H1 (cell line): ENCODE measurements around the gene EML4. TPM values are rescaled to one million over a fixed set of nuclear protein-coding genes. Genes with fewer than 3 reads are reported as not detected.

Experiments used
- CTCF ChIA-PET: fragments of 300-600 bp; sonication (Branson Sonifier 250); formaldehyde crosslinking; loops from one replicate; lab custom pipeline; 2021; ENCODE audit not compliant: partially characterized antibody; lab: Charles Lee
- POLR2A ChIA-PET: fragments of 300-600 bp; sonication (Branson Sonifier 250); formaldehyde crosslinking; loops from one replicate; lab custom pipeline; 2021; ENCODE audit warnings: inconsistent platforms; ENCODE audit not compliant: partially characterized antibody; lab: Charles Lee
- DNase-seq, 2 experiments: peaks; one replicate each; pipeline versions ENCODE4 v3.0.0 to v3.0.0-alpha.2; 2010 to 2022; ENCODE audit warnings: low spot score in 2 of 2, low read depth in 1 of 2, mixed read lengths in 1 of 2
- FAIRE-seq: peaks from 2 replicates; lab custom pipeline; 2011; peaks lifted over from hg19 to GRCh38; lab: Jason Lieb, UNC
- H2AFZ ChIP-seq: 2 replicates; pipeline ENCODE4 v1.8.1; 2012; ENCODE audit warnings: low read length, inconsistent platforms
- H2AK5ac ChIP-seq: 2 replicates; pipeline ENCODE4 v1.6.1; 2013; ENCODE audit warnings: low read depth, low read length
- H2BK120ac ChIP-seq: replicated peaks from 2 replicates; pipeline ENCODE3; 2013; ENCODE audit warnings: low read depth, low read length, inconsistent platforms
- H2BK12ac ChIP-seq: 2 replicates; pipeline ENCODE4 v1.6.1; 2013; ENCODE audit warnings: low read depth, low read length
- H2BK15ac ChIP-seq: 2 replicates; pipeline ENCODE4 v1.6.1; 2013; ENCODE audit warnings: low read length
- H2BK20ac ChIP-seq: 2 replicates; pipeline ENCODE4 v1.6.1; 2013; ENCODE audit warnings: low read length
- H2BK5ac ChIP-seq: 2 replicates; pipeline ENCODE4 v1.6.1; 2013; ENCODE audit warnings: low read depth, low read length
- H3K14ac ChIP-seq: 2 replicates; pipeline ENCODE4 v1.6.1; 2013; ENCODE audit warnings: inconsistent platforms; ENCODE audit not compliant: insufficient read length
- H3K18ac ChIP-seq: 2 replicates; pipeline ENCODE4 v1.6.1; 2013; ENCODE audit warnings: low read length; ENCODE audit errors: extremely low read depth
- H3K23ac ChIP-seq: 2 replicates; pipeline ENCODE4 v1.6.1; 2013; ENCODE audit warnings: inconsistent platforms; ENCODE audit not compliant: insufficient read length
- H3K23me2 ChIP-seq: 2 replicates; pipeline ENCODE4 v1.6.1; 2013; ENCODE audit warnings: low read depth, low read length
- H3K27ac ChIP-seq: 2 replicates; pipeline ENCODE4 v1.6.1; 2011; ENCODE audit warnings: low read depth, low read length, inconsistent platforms
- H3K27me3 ChIP-seq, 4 experiments: replicated peaks in 1 of 4; 1 replicate in 1 of 4; 2 replicates in 3 of 4; pipeline versions ENCODE4 v1.6.1 to v1.8.1; 2011 to 2013; ENCODE audit warnings: low read length in 3 of 4, mild to moderate bottlenecking in 3 of 4, inconsistent platforms in 2 of 4, mixed read lengths in 2 of 4, moderate library complexity in 1 of 4; ENCODE audit not compliant: control insufficient read depth in 3 of 4, insufficient read depth in 3 of 4; ENCODE audit errors: extremely low read depth in 1 of 4
- H3K36me3 ChIP-seq, 4 experiments: 2 replicates each; pipeline versions ENCODE4 v1.6.1 to v1.8.1; 2011 to 2013; ENCODE audit warnings: mild to moderate bottlenecking in 4 of 4, low read length in 3 of 4, moderate library complexity in 2 of 4, control low read depth in 1 of 4, inconsistent platforms in 1 of 4; ENCODE audit not compliant: insufficient read depth in 4 of 4, control insufficient read depth in 2 of 4
- H3K4ac ChIP-seq: replicated peaks from 2 replicates; pipeline ENCODE3; 2013; ENCODE audit warnings: low read length, low read depth, mixed read lengths, inconsistent platforms; ENCODE audit not compliant: insufficient read length
- H3K4me1 ChIP-seq, 4 experiments: replicated peaks in 1 of 4; 1 replicate in 1 of 4; 2 replicates in 3 of 4; pipeline versions ENCODE4 v1.6.1 to v1.8.1; 2011 to 2013; ENCODE audit warnings: low read length in 3 of 4, inconsistent platforms in 2 of 4, mixed read lengths in 1 of 4; ENCODE audit not compliant: insufficient read depth in 4 of 4, control insufficient read depth in 3 of 4
- H3K4me2 ChIP-seq, 2 experiments: 2 replicates each; pipeline versions ENCODE4 v1.6.1 to v1.8.1; 2011 to 2013; ENCODE audit warnings: low read depth in 2 of 2, low read length in 2 of 2, control low read depth in 1 of 2, inconsistent platforms in 1 of 2, mild to moderate bottlenecking in 1 of 2; ENCODE audit not compliant: insufficient read depth in 1 of 2
- H3K4me3 ChIP-seq, 4 experiments: fragments of 200-600, 300-600 bp in 1 of 4; sonication (generic), shearing (Covaris generic), sonication (Bioruptor Twin) in 1 of 4; 2 replicates each; pipeline versions ENCODE4 v1.5.1 to v1.8.1; 2011 to 2016; ENCODE audit warnings: low read length in 4 of 4, low read depth in 3 of 4, control low read depth in 2 of 4, inconsistent platforms in 2 of 4, mild to moderate bottlenecking in 2 of 4, mixed read lengths in 1 of 4, moderate library complexity in 1 of 4; ENCODE audit not compliant: insufficient read depth in 2 of 4; ENCODE audit errors: extremely low read depth in 1 of 4
- H3K56ac ChIP-seq: replicated peaks from 2 replicates; pipeline ENCODE3; 2013; ENCODE audit warnings: low read depth, mild to moderate bottlenecking, mixed read lengths, low read length, inconsistent platforms; ENCODE audit not compliant: insufficient read length
- H3K79me1 ChIP-seq: 2 replicates; pipeline ENCODE4 v1.6.1; 2013; ENCODE audit warnings: low read depth, low read length, control low read depth
- H3K79me2 ChIP-seq, 2 experiments: 2 replicates each; pipeline versions ENCODE4 v1.6.1 to v1.8.1; 2012 to 2013; ENCODE audit warnings: low read length in 2 of 2, mild to moderate bottlenecking in 2 of 2, inconsistent platforms in 1 of 2; ENCODE audit not compliant: insufficient read depth in 2 of 2, control insufficient read depth in 1 of 2
- H3K9ac ChIP-seq, 4 experiments: replicated peaks in 1 of 4; 1 replicate in 1 of 4; 2 replicates in 3 of 4; pipeline versions ENCODE4 v1.6.1 to v1.8.1; 2011 to 2013; ENCODE audit warnings: low read depth in 3 of 4, low read length in 3 of 4, control low read depth in 2 of 4, mild to moderate bottlenecking in 2 of 4, moderate library complexity in 2 of 4, inconsistent platforms in 1 of 4; ENCODE audit errors: extremely low read depth in 1 of 4
- H3K9me3 ChIP-seq, 2 experiments: 2 replicates each; pipeline versions ENCODE4 v1.6.1 to v1.8.1; 2012 to 2013; ENCODE audit warnings: mild to moderate bottlenecking in 2 of 2, moderate library complexity in 2 of 2, control low read depth in 1 of 2, inconsistent platforms in 1 of 2, low read depth in 1 of 2, low read length in 1 of 2, mixed read lengths in 1 of 2; ENCODE audit not compliant: insufficient read depth in 2 of 2
- H4K20me1 ChIP-seq, 2 experiments: replicated peaks in 1 of 2; 2 replicates each; pipeline versions ENCODE3 to v1.8.1; 2011 to 2013; ENCODE audit warnings: inconsistent platforms in 2 of 2, low read length in 2 of 2, mild to moderate bottlenecking in 1 of 2; ENCODE audit not compliant: insufficient read depth in 2 of 2, control insufficient read depth in 1 of 2
- H4K5ac ChIP-seq: 2 replicates; pipeline ENCODE4 v1.6.1; 2013; ENCODE audit warnings: low read length, low read depth, mixed read lengths, inconsistent platforms; ENCODE audit not compliant: insufficient read length
- H4K8ac ChIP-seq: 2 replicates; pipeline ENCODE4 v1.8.0; 2013; ENCODE audit warnings: mild to moderate bottlenecking, moderate library complexity, low read length, inconsistent platforms; ENCODE audit not compliant: insufficient read depth; ENCODE audit errors: extremely low read depth
- H4K91ac ChIP-seq: replicated peaks from 2 replicates; pipeline ENCODE3; 2013; ENCODE audit warnings: low read length, mixed read lengths, inconsistent platforms; ENCODE audit not compliant: insufficient read length
- BCL11A ChIP-seq, 2 experiments: IDR thresholded peaks; one replicate each; pipeline ENCODE4 v1.6.1; 2011; ENCODE audit warnings: low read depth in 2 of 2, low read length in 2 of 2, mild to moderate bottlenecking in 2 of 2
- CHD1 ChIP-seq: IDR thresholded peaks from 2 replicates; pipeline ENCODE4 v1.6.1; 2012; ENCODE audit warnings: low read depth, low read length, improper control_type of control experiment
- CHD2 ChIP-seq: IDR thresholded peaks from 2 replicates; pipeline ENCODE4 v1.6.1; 2012; ENCODE audit warnings: low read length, improper control_type of control experiment
- GABPA ChIP-seq: IDR thresholded peaks from 2 replicates; pipeline ENCODE4 v1.6.1; 2011; ENCODE audit warnings: mild to moderate bottlenecking, low read length, moderate library complexity, borderline replicate concordance; ENCODE audit not compliant: insufficient read depth
- NRF1 ChIP-seq: IDR thresholded peaks from 2 replicates; pipeline ENCODE4 v1.6.1; 2011; ENCODE audit warnings: mild to moderate bottlenecking, low read depth, low read length, improper control_type of control experiment
- POU5F1 ChIP-seq: IDR thresholded peaks from 2 replicates; pipeline ENCODE4 v1.6.1; 2011; ENCODE audit warnings: low read depth, mild to moderate bottlenecking, low read length, moderate library complexity
- TAF1 ChIP-seq: IDR thresholded peaks from 2 replicates; pipeline ENCODE4 v1.6.1; 2011; ENCODE audit warnings: mild to moderate bottlenecking, low read depth, low read length
- WGBS, 2 experiments: shearing (Covaris generic) in 1 of 2; methylation state at CpG; one replicate each; pipeline versions ENCODE4 v1.1.6 to v1.1.7; 2013 to 2015; ENCODE audit warnings: low lambda C conversion rate in 2 of 2, mixed read lengths in 2 of 2, inconsistent platforms in 1 of 2, low coverage in 1 of 2, missing lambda C conversion rate in 1 of 2; ENCODE audit not compliant: insufficient replicate concordance in 2 of 2, insufficient coverage in 1 of 2, insufficient read length in 1 of 2; ENCODE audit errors: extremely low coverage in 1 of 2, missing lambda C conversion rate in 1 of 2; 5-methylcytosine and 5-hydroxymethylcytosine counted together
- polyA plus RNA-seq, 7 experiments: library from polyadenylated mRNA; depleted of rRNA in 3 of 7; stranded (reverse) in 5 of 7; unstranded in 2 of 7; fragments of >200 nt in 5 of 7; fragments of 200-250 nt in 2 of 7; gene quantifications; 1 replicate in 5 of 7; 2 replicates in 1 of 7; 4 replicates in 1 of 7; pipeline versions ENCODE4 v1.2.1 to v1.2.3, GENCODE V29; 2011 to 2013; ENCODE audit warnings: missing spikeins in 2 of 7, mixed read lengths in 2 of 7
- total RNA-seq: library from RNA; stranded (reverse); fragmentation: NEBNext Ultra II Directional; extraction: Animal tissue kit (Norgen Biotek cat#: 25700); gene quantifications from 2 replicates; pipeline ENCODE4 v1.2.1, GENCODE V29; 2021
- TF ChIP-seq, protein P1 (sequence below): IDR thresholded peaks from 2 replicates; pipeline ENCODE4 v1.6.1; 2012; ENCODE audit warnings: low read length, inconsistent platforms

Gene EML4
- total and polyA plus RNA-seq, 2 of the 8 experiments (the other 6 are each of a cell fraction or from before 2014, with no cell fraction given): 50.1 to 104 TPM

DNA sequence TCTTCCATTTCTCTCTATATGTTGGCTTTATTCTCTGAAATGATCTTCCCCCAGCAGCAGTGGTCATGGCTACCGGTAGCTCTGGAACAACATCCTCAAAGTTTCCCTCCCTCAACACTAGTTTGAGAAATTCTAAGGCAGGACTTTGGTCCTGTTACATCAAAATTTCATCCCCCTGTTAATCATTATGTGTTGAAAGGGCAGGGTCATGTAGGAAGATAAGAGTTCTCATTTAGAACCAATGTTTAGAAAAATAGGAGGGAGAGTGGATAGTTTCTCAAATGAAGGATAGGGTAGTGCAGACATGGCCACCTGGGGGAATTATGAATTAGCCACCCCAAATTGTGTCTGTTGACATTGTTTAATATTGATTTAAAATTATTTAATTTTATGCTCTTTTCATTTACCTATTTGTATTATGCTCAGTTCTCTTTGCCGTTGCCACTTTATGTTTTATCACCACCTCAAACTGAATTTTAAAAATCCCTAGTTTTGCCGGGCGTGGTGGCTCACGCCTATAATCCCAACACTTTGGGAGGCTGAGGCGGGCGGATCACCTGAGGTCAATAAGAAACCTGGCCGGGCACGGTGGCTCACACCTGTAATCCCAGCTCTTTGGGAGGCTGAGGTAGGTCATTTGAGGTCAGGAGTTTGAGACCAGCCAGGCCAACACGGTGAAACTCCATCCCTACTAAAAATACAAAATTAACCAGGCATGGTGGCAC is 22.3 kb downstream of the EML4 start:
- DNase-seq (no peak), FAIRE-seq (no peak)
- Histone ChIP-seq H2AK5ac (no peak overlapping the region), H3K23ac (no peak overlapping the region), H2BK120ac (no peak overlapping the region), H3K4me1 (peaks cover 0 to 2% (median 0%) of the 10 kb centered on the region in 4 experiments; a peak in 3 of 7 replicates), H3K4me2 (no peak overlapping the region), H3K9me3 (no peaks in the 10 kb centered on the region), H3K36me3 (no peaks in the 10 kb centered on the region), H4K91ac (no peak overlapping the region), H2BK15ac (no peak overlapping the region), H3K23me2 (no peaks in the 10 kb centered on the region), H3K4ac (no peak overlapping the region), H3K56ac (no peak overlapping the region), H3K4me3 (no peak overlapping the region), H2BK12ac (no peak overlapping the region), H2AFZ (no peak overlapping the region), H3K27ac (no peak overlapping the region), H3K14ac (no peak overlapping the region), H4K5ac (no peak overlapping the region), H2BK20ac (no peak overlapping the region)
- 92% methylated on average over 10 of the region's 10 CpGs; no CpG with 5 or more reads in 1 of the 2 experiments for WGBS, 2 experiments
- POLR2A ChIA-PET: interaction anchor here (0.6 kb wide), 1 partner anchor 36 kb away, joined by 3 read pairs; no protein-coding TSS in a partner anchor
- CTCF ChIA-PET: interaction anchor here (0.8 kb wide), 1 partner anchor 96 kb away, joined by 3 read pairs; no protein-coding TSS in a partner anchor
- TF ChIP-seq POU5F1 (no peak), CHD1 (no peak), BCL11A (IDR thresholded peaks at IDR 0.05; ENCODE audit: low read depth in 2 of 2, low read length in 2 of 2) (no peak), TAF1 (no peak), CHD2 (no peak), NRF1 (no peak), GABPA (no peak)
- TF ChIP-seq, protein P1, sequence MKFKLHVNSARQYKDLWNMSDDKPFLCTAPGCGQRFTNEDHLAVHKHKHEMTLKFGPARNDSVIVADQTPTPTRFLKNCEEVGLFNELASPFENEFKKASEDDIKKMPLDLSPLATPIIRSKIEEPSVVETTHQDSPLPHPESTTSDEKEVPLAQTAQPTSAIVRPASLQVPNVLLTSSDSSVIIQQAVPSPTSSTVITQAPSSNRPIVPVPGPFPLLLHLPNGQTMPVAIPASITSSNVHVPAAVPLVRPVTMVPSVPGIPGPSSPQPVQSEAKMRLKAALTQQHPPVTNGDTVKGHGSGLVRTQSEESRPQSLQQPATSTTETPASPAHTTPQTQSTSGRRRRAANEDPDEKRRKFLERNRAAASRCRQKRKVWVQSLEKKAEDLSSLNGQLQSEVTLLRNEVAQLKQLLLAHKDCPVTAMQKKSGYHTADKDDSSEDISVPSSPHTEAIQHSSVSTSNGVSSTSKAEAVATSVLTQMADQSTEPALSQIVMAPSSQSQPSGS: no peak
- TF ChIP-seq, all 59 proteins: peak for 0
- Histone ChIP-seq H3K79me2 (peaks cover 0 to 91% of the 10 kb centered on the region in 2 experiments; a peak in 3 of 4 replicates), H4K20me1 (peaks cover 5 to 9% of the 10 kb centered on the region in 2 experiments), H2BK5ac (no peak overlapping the region), H4K8ac (no peak overlapping the region), H3K79me1 (no peaks in the 10 kb centered on the region), H3K9ac (no peak overlapping the region), H3K27me3 (no peaks in the 10 kb centered on the region), H3K18ac (no peak overlapping the region)
